Measurements from ENCODE around the gene TMEM17.

Gene TMEM17

GRCh38 chr2:62498739-62499138 is 7.3 kb downstream of the TMEM17 start:
- H3K9me3 ChIP-seq (ENCODE audit: control insufficient read depth, insufficient read depth, low read length), result no peaks in the 10 kb centered on the region
- H3K4me1 ChIP-seq (ENCODE audit: insufficient read depth, low read length), result no peaks in the 10 kb centered on the region
- no peaks in the 10 kb centered on the region for H3K36me3 ChIP-seq (ENCODE audit: insufficient read depth, low read length)
- H3K9ac ChIP-seq (ENCODE audit: low read depth, low read length), result no peak overlapping the region

GRCh38 chr2:62495761-62496160 is 10.2 kb downstream of the TMEM17 start:
- no peaks in the 10 kb centered on the region for H3K4me1 ChIP-seq (ENCODE audit: insufficient read depth, low read length)
- H3K9me3 ChIP-seq (ENCODE audit: control insufficient read depth, insufficient read depth, low read length), result no peaks in the 10 kb centered on the region

DNA sequence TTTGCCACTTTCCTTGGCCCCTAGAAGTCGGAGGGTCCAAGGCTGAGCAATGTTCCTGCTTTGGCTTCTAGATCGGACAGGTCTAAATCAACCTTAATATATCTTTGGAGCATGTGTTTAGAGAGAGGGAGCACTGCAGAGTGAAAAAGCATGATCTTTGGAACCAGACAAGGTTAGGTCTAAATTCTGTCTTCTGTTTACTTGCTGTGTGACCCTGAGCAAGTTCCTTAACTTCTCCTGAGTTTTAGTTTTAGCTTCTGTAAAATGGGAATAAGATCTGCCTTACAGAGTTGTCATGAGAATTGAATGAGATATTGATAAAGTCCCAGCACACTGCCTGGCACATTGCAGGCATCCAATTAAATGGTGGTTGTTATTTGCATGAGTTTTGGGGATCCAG is 13.9 kb downstream of the TMEM17 start:
- H3K9ac ChIP-seq (ENCODE audit: low read depth, low read length), result no peak overlapping the region
- no peaks in the 10 kb centered on the region for H3K36me3 ChIP-seq (ENCODE audit: insufficient read depth, low read length)
- H3K9me3 ChIP-seq (ENCODE audit: control insufficient read depth, insufficient read depth, low read length), result no peaks in the 10 kb centered on the region
- H3K4me1 ChIP-seq (ENCODE audit: insufficient read depth, low read length), result no peaks in the 10 kb centered on the region

More at GRCh38 chr2:62495761-62496160, 10.2 kb downstream of the TMEM17 start:
- Histone ChIP-seq H3K36me3 (ENCODE audit: insufficient read depth, low read length) (no peaks in the 10 kb centered on the region), H3K9ac (ENCODE audit: low read depth, low read length) (no peak overlapping the region)

DNA sequence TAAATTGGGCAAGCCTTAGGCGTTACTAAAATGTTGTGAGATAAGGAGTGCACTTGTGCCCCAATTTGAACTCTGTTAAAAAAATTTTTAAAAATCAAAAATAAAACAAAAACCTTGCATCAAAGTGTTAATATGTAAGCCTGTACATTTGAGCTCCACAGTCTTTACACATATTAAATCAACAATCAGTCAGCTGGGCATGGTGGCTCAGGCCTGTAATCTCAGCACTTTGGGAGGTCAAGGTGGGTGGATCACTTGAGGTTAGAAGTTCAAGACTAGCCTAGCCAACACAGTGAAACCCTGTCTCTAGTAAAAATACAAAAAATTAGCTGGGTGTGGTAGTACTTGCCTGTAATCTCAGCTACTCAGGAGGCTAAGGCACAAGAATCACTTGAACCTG is 16.3 kb downstream of the TMEM17 start:
- Histone ChIP-seq H3K36me3 (ENCODE audit: insufficient read depth, low read length) (no peaks in the 10 kb centered on the region), H3K9me3 (ENCODE audit: control insufficient read depth, insufficient read depth, low read length) (no peaks in the 10 kb centered on the region), H3K9ac (ENCODE audit: low read depth, low read length) (no peak overlapping the region), H3K4me1 (ENCODE audit: insufficient read depth, low read length) (0 out of 2 replicates have a peak, but pooled peaks cover 4% of the 10 kb centered on the region)

DNA sequence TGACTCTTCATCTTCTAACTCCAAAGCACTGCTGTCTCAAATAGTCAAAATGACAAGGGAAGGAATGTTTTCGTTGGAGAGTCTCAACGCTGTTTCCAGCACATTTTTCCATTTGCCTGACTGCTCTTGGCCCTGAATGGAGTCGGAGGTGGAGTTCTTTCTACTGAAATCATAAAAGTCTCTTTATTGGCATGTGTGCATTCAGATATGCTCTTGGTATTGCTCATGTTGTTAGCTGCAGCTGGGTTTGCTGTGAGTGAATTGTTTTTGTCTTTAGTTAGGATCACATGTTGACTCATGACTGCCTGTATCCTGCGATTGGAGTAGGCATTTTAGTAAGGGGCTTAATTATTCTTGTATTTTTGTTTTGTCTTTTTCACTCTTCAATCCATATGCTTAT is 16.8 kb downstream of the TMEM17 start:
- Histone ChIP-seq H3K9ac (ENCODE audit: low read depth, low read length) (no peak overlapping the region), H3K36me3 (ENCODE audit: insufficient read depth, low read length) (no peaks in the 10 kb centered on the region), H3K9me3 (ENCODE audit: control insufficient read depth, insufficient read depth, low read length) (no peaks in the 10 kb centered on the region), H3K4me1 (ENCODE audit: insufficient read depth, low read length) (0 out of 2 replicates have a peak, but pooled peaks cover 4% of the 10 kb centered on the region)

DNA sequence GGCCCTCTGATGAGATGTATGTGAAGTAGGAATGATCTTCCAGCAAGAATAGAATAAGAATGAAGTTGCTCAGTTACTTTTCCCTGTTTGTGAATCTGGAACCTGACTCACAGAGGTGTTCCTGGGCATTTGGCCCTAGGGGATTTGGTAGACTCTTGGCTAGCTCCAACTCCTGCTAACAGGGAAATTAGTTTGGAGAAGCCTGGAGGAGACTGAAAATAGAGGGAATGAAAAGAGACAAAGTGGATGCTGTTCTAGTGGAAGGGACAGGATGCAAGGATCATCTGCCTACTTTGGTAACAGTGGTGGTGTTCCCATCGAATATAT is 19.6 kb downstream of the TMEM17 start:
- Histone ChIP-seq H3K4me1 (ENCODE audit: insufficient read depth, low read length) (0 out of 2 replicates have a peak, but pooled peaks cover 4% of the 10 kb centered on the region), H3K9ac (ENCODE audit: low read depth, low read length) (no peak overlapping the region), H3K9me3 (ENCODE audit: control insufficient read depth, insufficient read depth, low read length) (no peaks in the 10 kb centered on the region), H3K36me3 (ENCODE audit: insufficient read depth, low read length) (no peaks in the 10 kb centered on the region)

GRCh38 chr2:62485761-62486438 is 20.1 kb downstream of the TMEM17 start:
- 0 out of 2 replicates have a peak, but pooled peaks cover 4% of the 10 kb centered on the region for H3K4me1 ChIP-seq (ENCODE audit: insufficient read depth, low read length)
- H3K9me3 ChIP-seq (ENCODE audit: control insufficient read depth, insufficient read depth, low read length), result no peaks in the 10 kb centered on the region
- no peak overlapping the region for H3K9ac ChIP-seq (ENCODE audit: low read depth, low read length)
- no peaks in the 10 kb centered on the region for H3K36me3 ChIP-seq (ENCODE audit: insufficient read depth, low read length)

DNA sequence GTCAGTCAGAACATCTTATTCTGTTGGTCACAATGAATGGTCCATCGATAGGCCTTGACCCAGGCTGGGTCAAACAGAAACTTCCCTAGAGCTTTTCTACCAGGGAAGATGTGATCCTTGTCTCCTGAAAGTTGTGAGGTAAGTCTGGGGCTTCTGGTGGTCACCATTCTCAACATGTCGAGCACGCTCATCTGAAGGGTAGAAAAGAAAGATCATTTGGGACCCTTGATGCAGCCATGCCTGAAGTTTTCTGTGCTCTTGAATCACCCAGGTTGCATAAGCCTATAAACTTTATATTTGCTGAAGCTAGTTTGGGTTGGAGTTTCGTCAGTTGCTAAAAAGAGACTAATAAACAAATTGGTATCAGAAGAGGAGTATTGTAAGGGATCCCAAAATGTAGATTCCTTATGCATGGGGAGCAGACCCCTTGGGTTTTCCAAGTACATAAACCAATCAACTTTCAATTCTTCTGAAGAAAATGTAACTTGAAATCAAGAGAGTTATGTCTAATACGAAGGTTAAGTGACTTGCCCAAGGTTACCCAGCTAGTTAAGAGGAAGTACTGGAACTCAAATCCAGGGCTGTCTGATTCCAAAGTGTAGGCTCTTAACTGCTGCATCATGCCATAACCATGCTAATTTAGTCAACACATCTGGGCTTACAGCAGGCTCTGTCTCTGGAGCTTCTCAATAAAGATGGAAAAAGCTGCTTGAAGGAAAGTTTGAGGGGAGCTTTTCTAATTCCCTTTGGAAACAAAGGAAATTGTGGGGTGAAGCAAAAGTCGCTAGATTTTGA is 23.2 kb downstream of the TMEM17 start:
- Histone ChIP-seq H3K36me3 (ENCODE audit: insufficient read depth, low read length) (no peaks in the 10 kb centered on the region), H3K9ac (ENCODE audit: low read depth, low read length) (no peak overlapping the region), H3K9me3 (ENCODE audit: control insufficient read depth, insufficient read depth, low read length) (no peaks in the 10 kb centered on the region)

GRCh38 chr2:62479917-62480316 is 26.1 kb downstream of the TMEM17 start:
- Histone ChIP-seq H3K36me3 (ENCODE audit: insufficient read depth, low read length) (no peaks in the 10 kb centered on the region), H3K9me3 (ENCODE audit: control insufficient read depth, insufficient read depth, low read length) (no peaks in the 10 kb centered on the region), H3K4me1 (ENCODE audit: insufficient read depth, low read length) (peaks cover 20% of the 10 kb centered on the region), H3K9ac (ENCODE audit: low read depth, low read length) (no peak overlapping the region)

More for the DNA sequence above, 23.2 kb downstream of the TMEM17 start:
- peaks cover 11% of the 10 kb centered on the region for H3K4me1 ChIP-seq (ENCODE audit: insufficient read depth, low read length)

GRCh38 chr2:62478093-62478580 is 27.9 kb downstream of the TMEM17 start:
- H3K4me1 ChIP-seq (ENCODE audit: insufficient read depth, low read length), result peaks cover 22% of the 10 kb centered on the region
- no peaks in the 10 kb centered on the region for H3K9me3 ChIP-seq (ENCODE audit: control insufficient read depth, insufficient read depth, low read length)
- H3K9ac ChIP-seq (ENCODE audit: low read depth, low read length), result no peak overlapping the region
- H3K36me3 ChIP-seq (ENCODE audit: insufficient read depth, low read length), result no peaks in the 10 kb centered on the region

DNA sequence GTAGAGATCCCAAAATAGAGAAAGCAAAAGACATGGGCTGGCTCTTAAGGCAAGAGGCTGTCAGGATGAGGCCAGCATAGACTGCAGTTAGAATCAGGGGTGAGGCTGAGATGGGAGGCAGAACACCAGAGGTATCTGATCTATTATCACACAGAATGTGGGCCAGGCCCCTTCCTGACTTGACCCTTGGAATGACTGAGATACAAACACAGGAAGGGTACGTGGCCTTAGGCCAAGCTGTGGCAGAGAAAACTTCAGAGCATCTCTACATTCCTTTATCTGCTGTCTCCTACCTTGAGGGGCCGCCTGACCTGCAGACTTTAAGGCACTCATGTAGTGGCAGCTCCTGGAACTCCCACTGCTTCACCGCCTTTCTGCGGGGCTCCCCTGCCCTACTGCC is 28.4 kb downstream of the TMEM17 start:
- Histone ChIP-seq H3K9ac (ENCODE audit: low read depth, low read length) (no peak overlapping the region), H3K9me3 (ENCODE audit: control insufficient read depth, insufficient read depth, low read length) (no peaks in the 10 kb centered on the region), H3K4me1 (ENCODE audit: insufficient read depth, low read length) (peaks cover 22% of the 10 kb centered on the region), H3K36me3 (ENCODE audit: insufficient read depth, low read length) (no peaks in the 10 kb centered on the region)

DNA sequence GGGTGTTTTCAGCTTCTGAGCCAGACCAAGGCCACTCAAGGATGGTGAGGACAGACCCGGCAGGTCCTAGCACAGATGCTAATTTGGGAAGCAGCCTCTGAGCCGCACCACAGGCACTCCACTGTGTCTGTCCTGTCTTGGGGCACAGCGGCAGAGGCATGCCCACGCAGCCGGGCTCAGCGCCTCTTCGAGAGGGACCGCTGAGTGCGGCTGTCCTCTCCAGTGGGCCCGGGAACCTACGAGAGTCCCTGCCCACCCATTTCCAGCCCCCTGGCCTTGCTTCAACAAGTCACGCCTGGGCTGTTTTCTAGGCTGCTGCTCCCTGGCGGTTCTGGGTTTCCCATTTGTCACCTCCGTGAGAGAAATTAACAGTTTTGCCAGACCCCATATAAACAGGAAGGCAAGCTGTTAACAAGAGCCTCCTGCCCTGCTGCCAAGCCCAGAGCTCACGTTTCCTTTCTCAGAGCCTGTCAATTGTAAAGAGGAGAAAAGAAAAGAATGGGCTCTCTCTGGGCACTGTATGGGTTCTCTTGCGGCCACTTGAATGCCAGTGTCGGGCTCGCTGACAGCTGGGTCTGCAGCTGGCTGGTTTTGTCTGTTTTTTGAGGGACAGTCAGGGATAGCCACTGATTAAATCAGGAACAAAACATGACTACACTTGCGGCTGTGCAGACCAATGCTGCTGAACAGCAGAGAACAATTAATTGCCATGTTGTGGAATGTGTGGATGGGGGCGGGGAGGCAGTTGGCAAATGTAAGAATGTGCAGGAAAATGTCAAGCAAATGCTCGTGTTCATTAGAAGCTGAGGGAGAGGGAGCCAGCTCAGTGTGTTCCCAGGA is 30.6 kb downstream of the TMEM17 start:
- Histone ChIP-seq H3K9ac (ENCODE audit: low read depth, low read length) (no peak overlapping the region), H3K36me3 (ENCODE audit: insufficient read depth, low read length) (no peaks in the 10 kb centered on the region), H3K9me3 (ENCODE audit: control insufficient read depth, insufficient read depth, low read length) (no peaks in the 10 kb centered on the region), H3K4me1 (ENCODE audit: insufficient read depth, low read length) (peaks cover 22% of the 10 kb centered on the region)

DNA sequence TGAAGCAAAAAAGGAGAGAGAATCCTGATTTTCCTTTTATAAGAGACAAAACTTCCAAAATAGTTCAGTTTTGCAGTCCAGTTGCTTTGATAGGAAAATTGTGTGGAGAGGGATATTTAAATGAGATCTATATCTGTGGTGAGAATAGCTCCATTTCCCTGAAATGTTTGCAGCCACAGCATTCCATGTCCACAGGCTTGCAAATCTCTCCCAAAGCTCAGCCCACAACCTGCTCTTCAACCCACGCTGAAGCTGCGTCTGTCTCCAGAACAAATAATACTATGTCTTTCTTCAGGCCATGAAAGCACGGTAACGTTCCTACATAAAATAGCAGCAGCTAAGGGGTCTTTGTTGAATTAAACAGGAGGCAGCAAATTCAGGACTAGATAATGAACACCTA is 31.8 kb downstream of the TMEM17 start:
- H3K9ac ChIP-seq (ENCODE audit: low read depth, low read length), result no peak overlapping the region
- H3K36me3 ChIP-seq (ENCODE audit: insufficient read depth, low read length), result no peaks in the 10 kb centered on the region
- no peaks in the 10 kb centered on the region for H3K9me3 ChIP-seq (ENCODE audit: control insufficient read depth, insufficient read depth, low read length)
- H3K4me1 ChIP-seq (ENCODE audit: insufficient read depth, low read length), result peaks cover 22% of the 10 kb centered on the region

DNA sequence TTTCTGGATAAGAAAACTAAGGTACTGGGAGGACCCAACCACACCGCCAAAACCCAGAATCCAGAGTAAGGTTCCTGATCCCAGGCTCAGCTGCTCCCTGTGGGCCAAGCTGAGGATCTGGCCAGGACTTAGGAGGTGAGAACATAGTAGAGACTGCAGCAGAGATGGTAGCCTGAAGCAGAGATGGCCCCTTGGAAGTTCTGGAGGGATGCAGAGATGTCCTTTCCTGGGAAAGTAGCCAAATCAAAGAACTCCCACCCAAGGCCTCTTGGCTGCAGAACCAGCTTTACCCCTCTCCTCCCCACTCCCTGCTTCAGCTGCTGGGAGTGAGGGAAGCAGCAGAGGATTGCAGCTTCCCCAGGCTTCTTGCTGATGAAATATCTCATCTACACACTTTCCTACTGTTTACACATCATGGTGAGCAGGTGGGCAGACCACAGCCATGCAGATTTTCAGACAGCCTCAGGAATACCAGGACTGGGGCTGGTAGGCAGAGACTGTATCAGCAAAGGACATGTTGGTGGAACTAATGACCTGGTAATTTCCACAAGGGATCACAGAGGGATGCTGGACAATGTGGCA is 32.7 kb downstream of the TMEM17 start:
- peaks cover 22% of the 10 kb centered on the region for H3K4me1 ChIP-seq (ENCODE audit: insufficient read depth, low read length)
- H3K36me3 ChIP-seq (ENCODE audit: insufficient read depth, low read length), result no peaks in the 10 kb centered on the region
- no peak overlapping the region for H3K9ac ChIP-seq (ENCODE audit: low read depth, low read length)
- H3K9me3 ChIP-seq (ENCODE audit: control insufficient read depth, insufficient read depth, low read length), result no peaks in the 10 kb centered on the region
